ENCODE results near the gene SLC25A22. TPM values are rescaled to one million over a fixed set of nuclear protein-coding genes. Genes with fewer than 3 reads are reported as not detected.

SLC25A22 gene
- total RNA-seq, 1 donor from 2014 or later, result 3.9 TPM

- Histone ChIP-seq H3K27me3 (ENCODE audit: low read depth) (no peaks in the 10 kb centered on the region), H3K36me3 (peaks cover 51% of the 10 kb centered on the region), H3K27ac (replicated peaks) (no peak overlapping the region), H3K9me3 (replicated peaks) (no peaks in the 10 kb centered on the region), H3K4me1 (peaks cover 33% of the 10 kb centered on the region), H3K4me3 (no peak overlapping the region)
- intact Hi-C loops (cut with micrococcal nuclease), result no loop called here
- no peak for DNase-seq
- TF ChIP-seq CTCF (IDR thresholded peaks at IDR 0.05; ENCODE audit: borderline replicate concordance), result no peak
Observed at GRCh38 chr11:771617-772204, 26.4 kb downstream of the SLC25A22 start.

- H3K4me3 ChIP-seq, result no peak overlapping the region
- no peak for TF ChIP-seq CTCF (IDR thresholded peaks at IDR 0.05; ENCODE audit: borderline replicate concordance)
- H3K27ac ChIP-seq (replicated peaks), result no peak overlapping the region
- H3K27me3 ChIP-seq (ENCODE audit: low read depth), result no peaks in the 10 kb centered on the region
- intact Hi-C loops (cut with micrococcal nuclease), result no loop called here
- DNase-seq, result no peak
- no peaks in the 10 kb centered on the region for H3K9me3 ChIP-seq (replicated peaks)
- peaks cover 25% of the 10 kb centered on the region for H3K4me1 ChIP-seq
- peaks cover 59% of the 10 kb centered on the region for H3K36me3 ChIP-seq
Observed at GRCh38 chr11:770642-771616, 27.2 kb downstream of the SLC25A22 start.

GRCh38 chr11:769887-770641 is 28.0 kb downstream of the SLC25A22 start:
- DNase-seq, result no peak
- no peak overlapping the region for H3K4me3 ChIP-seq
- H3K4me1 ChIP-seq, result peaks cover 16% of the 10 kb centered on the region
- no peak overlapping the region for H3K27ac ChIP-seq (replicated peaks)
- no peaks in the 10 kb centered on the region for H3K27me3 ChIP-seq (ENCODE audit: low read depth)
- H3K36me3 ChIP-seq, result peaks cover 64% of the 10 kb centered on the region
- H3K9me3 ChIP-seq (replicated peaks), result no peaks in the 10 kb centered on the region
- no peak for TF ChIP-seq CTCF (IDR thresholded peaks at IDR 0.05; ENCODE audit: borderline replicate concordance)
- intact Hi-C loops (cut with micrococcal nuclease), result no loop called here

GRCh38 chr11:767238-767637 is 30.8 kb downstream of the SLC25A22 start:
- H3K9me3 ChIP-seq (replicated peaks), result no peaks in the 10 kb centered on the region
- TF ChIP-seq CTCF (IDR thresholded peaks at IDR 0.05; ENCODE audit: borderline replicate concordance), result no peak

GRCh38 chr11:766936-767210 is 31.2 kb downstream of the SLC25A22 start:
- no peak for TF ChIP-seq CTCF (IDR thresholded peaks at IDR 0.05; ENCODE audit: borderline replicate concordance)
- peaks cover 73% of the 10 kb centered on the region for H3K36me3 ChIP-seq
- no peaks in the 10 kb centered on the region for H3K4me1 ChIP-seq
- no peak overlapping the region for H3K27ac ChIP-seq (replicated peaks)
- H3K27me3 ChIP-seq (ENCODE audit: low read depth), result no peaks in the 10 kb centered on the region
- DNase-seq, result no peak
- H3K9me3 ChIP-seq (replicated peaks), result no peaks in the 10 kb centered on the region
- intact Hi-C loops (cut with micrococcal nuclease), result no loop called here
- H3K4me3 ChIP-seq, result no peak overlapping the region

More at GRCh38 chr11:767238-767637, 30.8 kb downstream of the SLC25A22 start:
- Histone ChIP-seq H3K36me3 (peaks cover 71% of the 10 kb centered on the region), H3K4me1 (no peaks in the 10 kb centered on the region), H3K27me3 (ENCODE audit: low read depth) (no peaks in the 10 kb centered on the region), H3K4me3 (no peak overlapping the region), H3K27ac (replicated peaks) (no peak overlapping the region)
- intact Hi-C loops (cut with micrococcal nuclease), result no loop called here
- no peak for DNase-seq

Measured in left ventricle myocardium inferior (tissue), 1 donor.